ENCODE results near the gene ADGRA3. TPM values are rescaled to one million over a fixed set of nuclear protein-coding genes. Genes with fewer than 3 reads are reported as not detected.
A peak's percentile ranks its signal among the peaks of the same experiment; 100 is the strongest.

ADGRA3 gene
- total RNA-seq, 3 donors from 2014 or later: 34.6 to 74.8 (median 45.9) TPM

- intact Hi-C loops (cut with DNase I; ENCODE audit: low total_unique reads): no loop called here
- H3K9me3 ChIP-seq: no peaks in the 10 kb centered on the region
- no peak for DNase-seq (ENCODE audit: low spot score in 2 of 2)
Measured at GRCh38 chr4:22514001-22514400, 1.9 kb downstream of the ADGRA3 start.

GRCh38 chr4:22512306-22512705 lies 3.6 kb downstream of the ADGRA3 start:
- no peak for DNase-seq (ENCODE audit: low spot score in 2 of 2)
- Histone ChIP-seq H3K36me3 (no peaks in the 10 kb centered on the region), H3K4me1 (no peaks in the 10 kb centered on the region), H3K4me3 (no peak overlapping the region), H3K27ac (no peak overlapping the region), H3K27me3 (no peaks in the 10 kb centered on the region), H3K9me3 (no peaks in the 10 kb centered on the region)
- TF ChIP-seq POLR2AphosphoS5 (IDR thresholded peaks at IDR 0.05): no peak
- TF ChIP-seq CTCF (IDR thresholded peaks at IDR 0.05): no peak
- TF ChIP-seq POLR2A (IDR thresholded peaks at IDR 0.05): no peak
- intact Hi-C loops (cut with DNase I; ENCODE audit: low total_unique reads): no loop called here

More at GRCh38 chr4:22514001-22514400, 1.9 kb downstream of the ADGRA3 start:
- Histone ChIP-seq H3K27me3 (no peaks in the 10 kb centered on the region), H3K27ac (peak overlapping the region in 1 of 2 donors; percentile 85), H3K36me3 (no peaks in the 10 kb centered on the region), H3K4me1 (no peaks in the 10 kb centered on the region), H3K4me3 (peak overlapping the region in 2 of 3 donors; percentile 64 to 85)
- TF ChIP-seq POLR2AphosphoS5 (IDR thresholded peaks at IDR 0.05) (no peak), CTCF (IDR thresholded peaks at IDR 0.05) (no peak), POLR2A (IDR thresholded peaks at IDR 0.05) (no peak)

- Histone ChIP-seq H3K36me3 (no peaks in the 10 kb centered on the region), H3K4me3 (no peak overlapping the region), H3K27me3 (no peaks in the 10 kb centered on the region), H3K9me3 (no peaks in the 10 kb centered on the region), H3K4me1 (no peaks in the 10 kb centered on the region), H3K27ac (peak overlapping the region in 1 of 2 donors; percentile 26)
- intact Hi-C loops (cut with DNase I; ENCODE audit: low total_unique reads): no loop called here
- TF ChIP-seq CTCF (IDR thresholded peaks at IDR 0.05) (no peak), POLR2AphosphoS5 (IDR thresholded peaks at IDR 0.05) (no peak), POLR2A (IDR thresholded peaks at IDR 0.05) (no peak)
- DNase-seq (ENCODE audit: low spot score in 2 of 2): no peak
Measured at GRCh38 chr4:22510750-22511149, 5.1 kb downstream of the ADGRA3 start.

- Histone ChIP-seq H3K27ac (no peak overlapping the region), H3K4me3 (no peak overlapping the region), H3K36me3 (no peaks in the 10 kb centered on the region), H3K27me3 (no peaks in the 10 kb centered on the region), H3K9me3 (no peaks in the 10 kb centered on the region), H3K4me1 (no peaks in the 10 kb centered on the region)
- intact Hi-C loops (cut with DNase I; ENCODE audit: low total_unique reads): no loop called here
- no peak for DNase-seq (ENCODE audit: low spot score in 2 of 2)
- TF ChIP-seq POLR2A (IDR thresholded peaks at IDR 0.05) (no peak), POLR2AphosphoS5 (IDR thresholded peaks at IDR 0.05) (no peak), CTCF (IDR thresholded peaks at IDR 0.05) (no peak)
Measured at GRCh38 chr4:22508376-22508775, 7.5 kb downstream of the ADGRA3 start.

- TF ChIP-seq POLR2A (IDR thresholded peaks at IDR 0.05) (no peak), POLR2AphosphoS5 (IDR thresholded peaks at IDR 0.05) (no peak), CTCF (IDR thresholded peaks at IDR 0.05) (no peak)
- intact Hi-C loops (cut with DNase I; ENCODE audit: low total_unique reads): loop anchor here (5.0 kb wide), 1 partner anchor 853 kb away; no protein-coding TSS in a partner anchor
Measured at GRCh38 chr4:22504922-22505321, 10.9 kb downstream of the ADGRA3 start.

More at GRCh38 chr4:22504922-22505321, 10.9 kb downstream of the ADGRA3 start:
- H3K27me3 ChIP-seq: no peaks in the 10 kb centered on the region
- no peak for DNase-seq (ENCODE audit: low spot score in 2 of 2)
- no peak overlapping the region for H3K27ac ChIP-seq
- no peak overlapping the region for H3K4me3 ChIP-seq
- peaks cover 0 to 10% of the 10 kb centered on the region in 2 donors for H3K4me1 ChIP-seq
- H3K36me3 ChIP-seq: no peaks in the 10 kb centered on the region
- H3K9me3 ChIP-seq: no peaks in the 10 kb centered on the region
